Measurements from ENCODE around the gene UBQLN1. TPM values are rescaled to one million over a fixed set of nuclear protein-coding genes. Genes with fewer than 3 reads are reported as not detected.

UBQLN1 gene
- total RNA-seq, 1 experiment from 2014 or later, result 169 TPM

DNA sequence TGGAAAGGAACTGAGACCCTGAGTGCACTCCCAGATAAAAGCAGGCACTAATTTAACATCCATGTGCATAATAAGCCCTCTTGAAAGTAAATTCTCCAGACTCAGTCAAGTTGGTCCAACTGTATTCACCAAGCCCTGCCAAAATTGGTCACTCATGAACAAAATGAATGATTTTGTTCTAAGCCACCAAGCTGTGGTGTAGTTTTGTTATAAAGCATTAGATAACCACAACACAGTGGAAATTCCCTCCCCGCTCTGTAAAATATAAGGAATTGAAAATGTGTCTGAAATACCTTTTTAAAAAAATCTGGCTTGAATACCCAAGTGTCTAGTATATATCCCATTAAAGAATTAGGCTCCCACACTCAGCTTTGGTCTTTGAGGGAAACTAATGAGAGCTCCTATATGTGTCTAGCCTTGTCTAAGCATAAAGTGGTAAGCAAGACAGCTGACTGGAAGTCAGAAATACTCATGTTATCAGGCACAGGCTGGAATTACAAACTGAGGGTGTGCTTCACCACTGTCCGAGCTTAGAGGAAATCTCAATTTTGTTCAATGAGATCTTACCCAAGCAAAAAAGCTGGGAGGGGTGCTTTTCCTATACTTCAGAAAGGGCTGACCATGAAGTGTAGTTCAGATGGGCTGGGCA, 51.6 kb downstream of the UBQLN1 start:
- CTCF ChIA-PET, result interaction anchor here (1.0 to 1.2 kb wide), 2 partner anchors 15 to 23 kb away, joined by 4 to 5 read pairs; no protein-coding TSS in a partner anchor

GRCh38 chr9:83655433-83655832, 52.3 kb downstream of the UBQLN1 start:
- TF ChIP-seq CTCF (IDR thresholded peaks at IDR 0.05; ENCODE audit: unreplicated experiment), result no peak
- H3K4me3 Mint-ChIP-seq (ENCODE audit: unreplicated experiment), result no peak overlapping the region
- CTCF ChIA-PET, result interaction anchor here (1.2 kb wide), 1 partner anchor 24 kb away, joined by 4 read pairs; no protein-coding TSS in a partner anchor

More for the DNA sequence above, 51.6 kb downstream of the UBQLN1 start:
- H3K36me3 Mint-ChIP-seq (ENCODE audit: insufficient read depth, unreplicated experiment), result peaks cover 12% of the 10 kb centered on the region
- H3K4me3 Mint-ChIP-seq (ENCODE audit: unreplicated experiment), result no peak overlapping the region
- H3K27ac Mint-ChIP-seq (ENCODE audit: low read depth, unreplicated experiment), result no peak overlapping the region
- BruUV-seq (replicated peaks), result no TSS peak
- H3K4me1 Mint-ChIP-seq (ENCODE audit: insufficient read depth, unreplicated experiment), result no peaks in the 10 kb centered on the region
- intact Hi-C loops (cut with micrococcal nuclease), result no loop called here
- H3K27me3 Mint-ChIP-seq (ENCODE audit: insufficient read depth, unreplicated experiment), result no peaks in the 10 kb centered on the region
- DNase-seq (ENCODE audit: unreplicated experiment), result no peak
- no peaks in the 10 kb centered on the region for H3K9me3 Mint-ChIP-seq (ENCODE audit: unreplicated experiment)
- POLR2A ChIA-PET, result no interaction called here
- TF ChIP-seq CTCF (IDR thresholded peaks at IDR 0.05; ENCODE audit: unreplicated experiment), result no peak

DNA sequence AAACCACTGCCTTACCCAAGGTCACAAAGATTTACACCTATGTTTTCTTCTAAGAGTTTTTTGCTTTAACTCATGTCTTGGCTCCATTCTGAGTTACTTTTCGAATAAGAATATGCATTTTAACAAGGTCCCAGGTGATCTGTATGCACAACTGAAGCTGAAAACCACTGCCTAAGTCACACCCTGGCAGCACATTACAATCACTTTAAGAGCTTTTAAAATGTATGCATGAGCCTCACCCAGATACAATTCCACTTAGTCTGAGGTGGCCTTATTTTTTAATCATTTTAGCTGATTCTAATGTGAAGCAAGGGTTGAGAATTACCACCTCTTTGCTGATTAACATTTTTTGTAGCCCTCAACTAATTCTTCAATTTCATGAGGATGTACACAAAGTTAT, 55.3 kb downstream of the UBQLN1 start:
- TF ChIP-seq CTCF (IDR thresholded peaks at IDR 0.05; ENCODE audit: unreplicated experiment), result no peak
- no peak for DNase-seq (ENCODE audit: unreplicated experiment)
- Mint-ChIP-seq H3K4me3 (ENCODE audit: unreplicated experiment) (no peak overlapping the region), H3K27ac (ENCODE audit: low read depth, unreplicated experiment) (no peak overlapping the region), H3K9me3 (ENCODE audit: unreplicated experiment) (no peaks in the 10 kb centered on the region), H3K4me1 (ENCODE audit: insufficient read depth, unreplicated experiment) (no peaks in the 10 kb centered on the region), H3K27me3 (ENCODE audit: insufficient read depth, unreplicated experiment) (no peaks in the 10 kb centered on the region), H3K36me3 (ENCODE audit: insufficient read depth, unreplicated experiment) (peaks cover 9% of the 10 kb centered on the region)
- ChIA-PET CTCF (interaction anchor here (0.5 to 1.2 kb wide), 5 partner anchors 31 to 453 kb away, joined by 3 to 4 read pairs (median 3); no protein-coding TSS in a partner anchor), POLR2A (interaction anchor here (1.6 kb wide), 1 partner anchor 11 kb away, joined by 6 read pairs; no protein-coding TSS in a partner anchor)
- no TSS peak for BruUV-seq (replicated peaks)
- intact Hi-C loops (cut with micrococcal nuclease), result no loop called here

More at GRCh38 chr9:83655433-83655832, 52.3 kb downstream of the UBQLN1 start:
- Mint-ChIP-seq H3K4me1 (ENCODE audit: insufficient read depth, unreplicated experiment) (no peaks in the 10 kb centered on the region), H3K27me3 (ENCODE audit: insufficient read depth, unreplicated experiment) (no peaks in the 10 kb centered on the region), H3K27ac (ENCODE audit: low read depth, unreplicated experiment) (no peak overlapping the region), H3K9me3 (ENCODE audit: unreplicated experiment) (no peaks in the 10 kb centered on the region), H3K36me3 (ENCODE audit: insufficient read depth, unreplicated experiment) (peaks cover 6% of the 10 kb centered on the region)
- DNase-seq (ENCODE audit: unreplicated experiment), result no peak
- no TSS peak for BruUV-seq (replicated peaks)
- intact Hi-C loops (cut with micrococcal nuclease), result no loop called here
- POLR2A ChIA-PET, result no interaction called here

DNA sequence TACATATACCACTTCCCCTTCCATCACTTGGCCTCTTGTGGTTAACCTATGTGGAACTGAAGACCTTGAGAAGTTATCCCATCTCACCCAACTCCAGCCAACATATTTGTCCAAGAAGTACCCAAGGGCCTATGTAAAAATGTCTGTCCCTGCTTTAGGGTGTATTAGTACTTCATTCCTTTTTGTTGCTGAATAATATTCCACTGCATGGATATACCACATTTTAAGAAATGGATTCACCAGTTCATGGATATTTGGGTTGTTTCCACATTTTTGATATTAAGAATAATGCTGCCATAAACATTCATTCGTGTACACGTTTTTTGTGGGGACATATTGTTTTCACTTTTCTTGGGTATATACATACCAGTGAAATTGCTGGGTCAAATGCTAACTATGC, 56.2 kb downstream of the UBQLN1 start:
- Mint-ChIP-seq H3K36me3 (ENCODE audit: insufficient read depth, unreplicated experiment) (peaks cover 13% of the 10 kb centered on the region), H3K4me3 (ENCODE audit: unreplicated experiment) (no peak overlapping the region), H3K27ac (ENCODE audit: low read depth, unreplicated experiment) (no peak overlapping the region), H3K4me1 (ENCODE audit: insufficient read depth, unreplicated experiment) (no peaks in the 10 kb centered on the region), H3K9me3 (ENCODE audit: unreplicated experiment) (no peaks in the 10 kb centered on the region), H3K27me3 (ENCODE audit: insufficient read depth, unreplicated experiment) (no peaks in the 10 kb centered on the region)
- ChIA-PET POLR2A (interaction anchor here (1.6 kb wide), 1 partner anchor 10 kb away, joined by 6 read pairs; no protein-coding TSS in a partner anchor), CTCF (interaction anchor here (0.6 to 1.2 kb wide), 8 partner anchors 12 to 1059 kb away, joined by 3 to 5 read pairs (median 3); no protein-coding TSS in a partner anchor)
- no peak for DNase-seq (ENCODE audit: unreplicated experiment)
- no peak for TF ChIP-seq CTCF (IDR thresholded peaks at IDR 0.05; ENCODE audit: unreplicated experiment)
- BruUV-seq (replicated peaks), result no TSS peak
- intact Hi-C loops (cut with micrococcal nuclease), result no loop called here

Measured in MCF 10A (cell line).